HG03354 (cell line): Measurements from ENCODE around the gene CACNA2D2.
"Not testable (repeated sequence)": the region's sequence is repeated elsewhere in the genome, so short reads cannot be mapped to it uniquely, and the experiment has no call there.

Source experiments
- ATAC-seq: cut with Tn5 transposase; IDR thresholded peaks from one replicate; pipeline ENCODE4 v1.9.1; 2021; ENCODE audit warnings: mild to moderate bottlenecking; ENCODE audit not compliant: unreplicated experiment, poor library complexity, severe bottlenecking

Gene CACNA2D2

DNA sequence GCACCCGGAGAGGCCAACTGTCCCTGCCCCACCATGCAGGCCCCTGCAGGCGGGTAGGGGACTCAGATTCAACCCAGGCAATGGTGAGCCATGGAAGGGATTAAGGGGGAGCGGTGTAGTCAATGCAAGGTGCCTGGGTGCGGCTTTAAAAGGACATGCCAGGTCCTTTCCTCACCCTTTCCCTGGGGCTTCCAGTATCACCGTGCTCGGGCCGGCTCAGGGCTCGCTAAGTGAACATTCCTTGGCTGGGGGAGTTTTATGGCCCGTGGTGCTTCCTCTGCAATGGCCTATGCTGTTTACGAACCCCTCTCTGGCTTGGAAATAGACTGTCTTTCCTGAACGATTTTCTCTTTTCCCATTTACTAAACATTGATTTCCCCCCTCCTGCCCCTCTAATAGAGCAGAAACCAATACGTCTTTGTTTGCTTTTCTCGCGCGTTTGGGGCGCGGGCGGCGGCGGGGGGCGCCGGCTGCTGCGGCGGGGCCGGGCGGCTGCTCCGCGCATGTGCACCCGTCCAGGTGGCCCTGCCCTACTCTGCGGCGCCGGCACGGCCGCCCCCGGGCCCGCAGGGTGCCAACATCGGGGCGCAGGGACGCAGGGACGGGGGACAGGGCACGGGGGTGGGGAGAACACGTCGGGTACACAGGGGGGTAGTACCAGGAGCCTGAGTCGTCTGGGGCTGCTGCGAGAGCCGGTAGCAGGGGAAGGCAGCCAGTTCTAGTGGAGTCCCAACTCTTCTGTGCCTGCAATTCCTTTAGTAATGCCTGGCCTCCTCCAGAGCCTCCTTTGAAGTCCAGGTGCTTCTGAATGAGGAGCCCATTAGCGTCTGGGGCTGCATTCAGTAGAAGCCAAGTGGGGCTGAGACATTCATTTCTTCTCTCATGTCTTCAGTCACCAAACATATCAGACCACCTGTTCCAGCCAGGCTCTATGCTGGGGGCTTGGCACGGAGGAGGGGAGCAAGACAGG, 26.9 kb upstream of the CACNA2D2 start:
- no peak for ATAC-seq

DNA sequence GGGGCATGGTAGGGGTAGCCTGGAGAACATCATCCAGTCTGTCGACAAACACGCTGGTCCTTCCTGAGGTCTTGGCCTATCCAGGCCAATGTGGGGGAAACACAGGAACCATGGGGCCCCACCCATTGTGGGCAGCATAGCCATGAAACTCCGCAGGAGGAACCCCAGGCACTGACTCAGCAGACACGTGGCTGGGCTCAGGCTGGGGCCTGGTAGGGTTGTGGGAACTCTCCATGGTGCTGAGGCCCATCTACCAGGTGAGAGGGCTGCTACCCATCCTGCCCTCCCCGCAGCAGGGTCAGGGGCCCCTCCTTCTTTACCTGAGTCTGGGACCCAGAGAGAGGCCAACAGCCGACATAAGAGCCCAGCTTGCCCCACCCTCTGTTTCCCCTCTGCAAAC, 22.6 kb upstream of the CACNA2D2 start:
- no peak for ATAC-seq

DNA sequence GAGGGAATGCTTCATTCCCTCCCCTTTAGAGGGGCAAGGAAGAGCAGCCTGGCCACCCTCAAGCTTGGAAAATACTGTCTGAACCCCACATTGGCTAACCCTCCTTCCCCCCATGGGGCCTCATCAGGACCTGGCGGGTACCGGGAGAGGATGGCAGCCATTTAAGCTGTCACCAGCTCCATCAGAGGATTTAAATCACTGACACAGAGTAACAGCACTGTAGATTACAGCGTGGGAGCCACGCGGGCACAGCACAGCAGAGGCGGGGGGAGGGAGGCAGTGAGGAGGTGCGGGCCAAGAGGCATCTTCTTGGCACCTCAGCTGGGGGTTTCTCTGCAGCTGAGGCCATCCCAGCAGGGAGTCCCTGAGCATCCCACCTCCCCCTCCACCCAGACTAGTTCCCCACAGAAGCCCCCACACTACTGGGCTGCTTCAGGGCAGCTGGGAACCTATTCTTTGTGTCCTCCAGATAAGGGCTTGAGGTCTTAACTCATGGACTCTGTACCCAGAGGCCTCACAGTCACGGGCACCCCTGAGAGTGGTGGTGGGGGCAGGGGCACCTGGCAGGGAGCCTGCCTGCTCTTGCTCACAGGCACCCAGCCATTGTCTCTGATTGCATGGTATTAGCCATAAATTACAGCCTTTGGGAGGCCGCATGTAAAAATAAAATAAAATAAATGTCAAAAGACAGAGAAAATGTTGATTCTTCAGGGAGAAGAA, 21.9 kb upstream of the CACNA2D2 start:
- no peak for ATAC-seq

GRCh38 chr3:50524746-50525145, 21.3 kb upstream of the CACNA2D2 start:
- ATAC-seq, result no peak

- ATAC-seq, result no peak
Observed at GRCh38 chr3:50523279-50523811, 19.9 kb upstream of the CACNA2D2 start.

DNA sequence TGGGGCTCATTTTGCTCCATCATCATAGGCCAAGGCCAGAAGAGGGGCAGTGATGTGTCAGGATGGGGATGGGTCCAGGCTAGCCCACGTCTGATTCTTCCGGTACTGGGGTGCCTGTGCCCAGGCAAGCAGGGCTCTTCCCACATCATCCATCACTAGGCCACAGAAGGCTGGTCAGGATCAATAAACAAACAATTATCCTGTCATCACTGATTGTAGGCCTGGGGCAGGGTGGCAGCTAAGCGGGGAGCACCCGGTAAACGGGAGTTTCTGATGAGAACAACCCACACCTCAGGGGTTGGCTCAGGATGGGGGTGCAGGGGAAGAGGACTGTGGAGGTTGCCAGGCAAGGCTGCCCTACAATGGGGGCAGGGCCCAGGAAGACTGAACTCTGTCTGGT, 18.1 kb upstream of the CACNA2D2 start:
- no peak for ATAC-seq

- no peak for ATAC-seq
Observed at GRCh38 chr3:50520849-50521248, 17.4 kb upstream of the CACNA2D2 start.

DNA sequence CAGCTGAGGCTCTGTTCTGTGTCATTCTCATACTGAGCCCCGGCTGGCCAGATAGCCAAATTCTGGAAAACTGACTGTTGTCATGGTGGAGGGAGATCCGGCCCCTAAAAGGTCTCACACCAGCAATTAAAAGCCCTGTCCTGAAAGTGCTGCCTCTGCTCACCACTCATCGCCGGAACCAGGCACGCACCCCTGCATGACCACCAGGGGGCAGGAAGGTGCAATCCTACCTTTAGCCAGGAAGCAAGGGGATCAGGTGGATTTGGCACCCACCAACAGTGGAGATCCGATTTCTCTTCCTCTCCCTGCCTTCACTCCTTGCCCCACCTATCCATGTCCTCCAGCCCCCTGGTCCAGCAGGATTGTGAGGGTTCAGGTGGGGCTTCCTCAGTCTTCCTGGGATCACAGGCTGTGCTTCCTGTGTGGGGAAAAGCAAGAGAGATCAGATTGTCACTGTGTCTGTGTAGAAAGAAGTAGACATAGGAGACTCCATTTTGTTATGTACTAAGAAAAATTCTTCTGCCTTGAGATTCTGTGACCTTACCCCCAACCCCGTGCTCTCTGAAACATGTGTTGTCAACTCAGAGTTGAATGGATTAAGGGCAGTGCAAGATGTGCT, 16.1 kb upstream of the CACNA2D2 start:
- ATAC-seq, result peak; percentile 62

- no peak for ATAC-seq
Observed at GRCh38 chr3:50518436-50518835, 15.0 kb upstream of the CACNA2D2 start.

DNA sequence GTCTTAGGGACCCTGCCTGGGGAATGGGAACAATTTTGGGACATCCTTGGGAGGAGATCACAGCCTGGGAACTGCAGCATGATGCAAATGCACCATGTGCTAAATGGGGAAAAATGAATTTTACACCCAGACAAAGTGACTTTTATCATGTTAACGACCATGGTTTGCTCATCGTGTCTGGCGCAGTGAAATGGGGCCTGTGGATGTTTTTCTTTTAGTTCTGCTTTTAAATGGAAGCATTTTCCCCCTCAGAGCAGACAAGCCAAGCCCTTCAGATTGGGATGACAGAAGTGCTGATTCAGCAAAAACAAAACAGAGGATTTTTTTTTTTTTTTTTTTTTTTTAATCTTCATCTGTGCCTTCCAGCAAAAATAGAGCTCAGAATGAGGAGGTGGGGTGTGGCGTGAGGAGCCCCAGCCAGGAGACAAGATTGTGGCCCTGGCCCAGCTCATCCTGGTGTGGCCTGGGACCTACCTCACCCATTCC, 14.3 kb upstream of the CACNA2D2 start:
- ATAC-seq, result no peak

GRCh38 chr3:50516440-50516871, 13.0 kb upstream of the CACNA2D2 start:
- no peak for ATAC-seq

GRCh38 chr3:50515565-50516439, 12.4 kb upstream of the CACNA2D2 start:
- peak; percentile 48 for ATAC-seq

- ATAC-seq, result not testable (repeated sequence)
Observed at GRCh38 chr3:50512908-50513307, 9.5 kb upstream of the CACNA2D2 start.

GRCh38 chr3:50512131-50512530, 8.7 kb upstream of the CACNA2D2 start:
- no peak for ATAC-seq

DNA sequence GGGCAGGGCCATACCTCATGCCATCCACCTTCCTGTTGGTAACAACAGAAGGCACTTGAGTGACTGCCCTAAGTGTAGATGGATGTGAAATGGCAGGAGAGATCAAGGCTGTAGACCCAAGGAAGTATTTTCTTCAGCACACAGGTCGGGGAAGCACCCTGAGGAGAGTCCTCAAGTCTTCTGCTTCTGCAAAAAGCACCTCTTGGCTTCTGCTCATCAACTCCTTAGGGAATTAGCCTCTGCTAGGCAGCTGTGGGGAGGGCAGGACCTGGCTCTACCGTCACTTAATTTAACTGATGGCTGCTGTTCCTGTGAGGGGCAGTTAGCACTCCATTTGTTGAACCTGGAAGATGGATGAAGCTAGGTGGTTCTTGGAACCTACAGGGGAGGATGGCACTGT, 6.9 kb upstream of the CACNA2D2 start:
- ATAC-seq, result no peak

DNA sequence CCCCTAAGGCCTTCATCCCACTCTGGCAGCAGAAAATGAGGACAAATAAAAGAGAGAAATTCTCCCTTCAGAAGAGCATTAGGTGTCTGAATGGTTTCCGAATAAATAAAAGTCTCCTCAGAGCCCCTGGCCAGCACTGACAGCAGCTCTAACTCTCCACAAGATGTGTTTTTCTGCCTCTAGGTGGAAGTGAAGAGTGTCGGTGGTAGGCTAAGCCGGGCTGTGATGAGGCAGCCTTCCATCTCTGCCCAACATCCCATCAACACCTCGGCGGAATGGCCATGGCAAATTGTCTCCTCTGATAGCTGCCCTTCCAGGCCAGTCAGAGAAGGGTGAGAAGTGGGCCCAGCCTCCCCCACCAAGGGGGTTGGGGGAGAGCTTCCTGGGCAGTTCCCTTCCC, 6.3 kb upstream of the CACNA2D2 start:
- no peak for ATAC-seq

GRCh38 chr3:50508821-50509220, 5.4 kb upstream of the CACNA2D2 start:
- ATAC-seq, result no peak

GRCh38 chr3:50506169-50506568, 2.7 kb upstream of the CACNA2D2 start:
- ATAC-seq, result no peak

DNA sequence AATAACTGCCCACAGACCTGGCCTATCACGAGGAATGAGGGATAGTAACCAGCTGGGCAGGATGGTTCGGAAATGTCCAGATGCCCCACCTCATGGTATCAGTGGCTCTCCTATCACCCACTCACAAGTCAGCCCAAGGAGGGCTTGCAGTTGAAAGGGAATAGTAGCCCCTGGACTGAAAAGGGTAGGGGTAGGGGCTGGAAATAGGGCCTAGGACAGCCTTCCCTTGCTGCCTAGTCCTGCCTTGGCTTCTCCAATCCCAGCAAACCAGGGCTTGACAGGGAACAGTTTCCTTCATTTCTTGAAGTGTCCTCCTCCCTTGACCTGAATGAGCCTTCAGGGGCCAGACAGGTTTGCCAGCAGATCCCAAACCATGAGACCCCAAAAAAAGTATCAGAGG, 1.2 kb upstream of the CACNA2D2 start:
- ATAC-seq, result no peak
